ENCODE measurements around the gene SP140.

DNA sequence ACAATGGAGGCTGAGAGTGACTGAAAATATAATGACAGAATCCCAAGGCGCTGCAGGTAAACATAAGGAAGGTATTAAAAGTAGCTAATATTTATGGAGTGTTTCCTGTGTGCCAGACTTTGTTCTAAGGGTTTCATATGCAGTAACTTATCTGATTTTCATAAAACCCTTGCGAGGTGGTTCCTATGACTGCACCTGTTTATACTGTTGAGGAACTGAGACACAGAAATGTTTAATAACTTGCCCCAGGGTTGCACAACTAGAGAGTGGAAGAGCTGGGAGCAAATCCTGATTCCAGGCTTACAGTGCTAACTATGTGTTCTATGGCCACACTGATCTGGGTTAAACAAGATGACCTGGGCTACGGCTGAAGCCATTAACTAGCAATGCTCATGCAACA lies 8.1 kb upstream of the SP140 start:
- TF ChIP-seq, protein P1, sequence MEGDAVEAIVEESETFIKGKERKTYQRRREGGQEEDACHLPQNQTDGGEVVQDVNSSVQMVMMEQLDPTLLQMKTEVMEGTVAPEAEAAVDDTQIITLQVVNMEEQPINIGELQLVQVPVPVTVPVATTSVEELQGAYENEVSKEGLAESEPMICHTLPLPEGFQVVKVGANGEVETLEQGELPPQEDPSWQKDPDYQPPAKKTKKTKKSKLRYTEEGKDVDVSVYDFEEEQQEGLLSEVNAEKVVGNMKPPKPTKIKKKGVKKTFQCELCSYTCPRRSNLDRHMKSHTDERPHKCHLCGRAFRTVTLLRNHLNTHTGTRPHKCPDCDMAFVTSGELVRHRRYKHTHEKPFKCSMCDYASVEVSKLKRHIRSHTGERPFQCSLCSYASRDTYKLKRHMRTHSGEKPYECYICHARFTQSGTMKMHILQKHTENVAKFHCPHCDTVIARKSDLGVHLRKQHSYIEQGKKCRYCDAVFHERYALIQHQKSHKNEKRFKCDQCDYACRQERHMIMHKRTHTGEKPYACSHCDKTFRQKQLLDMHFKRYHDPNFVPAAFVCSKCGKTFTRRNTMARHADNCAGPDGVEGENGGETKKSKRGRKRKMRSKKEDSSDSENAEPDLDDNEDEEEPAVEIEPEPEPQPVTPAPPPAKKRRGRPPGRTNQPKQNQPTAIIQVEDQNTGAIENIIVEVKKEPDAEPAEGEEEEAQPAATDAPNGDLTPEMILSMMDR (IDR thresholded peaks at IDR 0.05; ENCODE audit: poor library complexity), result no peak
- TF ChIP-seq EZH2 (IDR thresholded peaks at IDR 0.05; ENCODE audit: borderline replicate concordance), result no peak

All from hepatocyte (in vitro differentiated cells).